Left colon (tissue), 2 donors: ENCODE measurements around the gene BABAM2. TPM values are rescaled to one million over a fixed set of nuclear protein-coding genes. Genes with fewer than 3 reads are reported as not detected.
"Not testable (repeated sequence)": the region's sequence is repeated elsewhere in the genome, so short reads cannot be mapped to it uniquely, and the experiment has no call there.

ENCODE experiments used
- ATAC-seq: fragments of 200-7000 bp; cut with Tn5 transposase; one replicate; pipeline ENCODE4 v1.9.1; 2020; ENCODE audit warnings: mild to moderate bottlenecking, moderate library complexity
- DNase-seq, 2 donors: peaks; one replicate each; pipeline ENCODE4 v3.0.0-alpha.2; 2020
- intact Hi-C, 2 donors: fragments of 100-400 bp; cut with DNase I in 1 of 2; cut with micrococcal nuclease in 1 of 2; formaldehyde crosslinking; loops; one replicate each; pipeline versions ENCODE4 v1.11.2 to v1.14.0; 2022; cut with DNase I, micrococcal nuclease
- total RNA-seq, 2 donors: library from RNA; stranded (reverse); fragmentation: NEBNext Ultra II Directional; extraction: Animal tissue kit (Norgen Biotek cat#: 25700); gene quantifications; one replicate each; pipeline ENCODE4 v1.2.1, GENCODE V29; 2021
- donor health status: DM: no; HTN: no; CAD: no.
- donor health status: DM: yes; HTN: yes; CAD: no.

The BABAM2 gene
- total RNA-seq, 2 donors from 2014 or later, result 35.3 to 39.3 TPM

DNA sequence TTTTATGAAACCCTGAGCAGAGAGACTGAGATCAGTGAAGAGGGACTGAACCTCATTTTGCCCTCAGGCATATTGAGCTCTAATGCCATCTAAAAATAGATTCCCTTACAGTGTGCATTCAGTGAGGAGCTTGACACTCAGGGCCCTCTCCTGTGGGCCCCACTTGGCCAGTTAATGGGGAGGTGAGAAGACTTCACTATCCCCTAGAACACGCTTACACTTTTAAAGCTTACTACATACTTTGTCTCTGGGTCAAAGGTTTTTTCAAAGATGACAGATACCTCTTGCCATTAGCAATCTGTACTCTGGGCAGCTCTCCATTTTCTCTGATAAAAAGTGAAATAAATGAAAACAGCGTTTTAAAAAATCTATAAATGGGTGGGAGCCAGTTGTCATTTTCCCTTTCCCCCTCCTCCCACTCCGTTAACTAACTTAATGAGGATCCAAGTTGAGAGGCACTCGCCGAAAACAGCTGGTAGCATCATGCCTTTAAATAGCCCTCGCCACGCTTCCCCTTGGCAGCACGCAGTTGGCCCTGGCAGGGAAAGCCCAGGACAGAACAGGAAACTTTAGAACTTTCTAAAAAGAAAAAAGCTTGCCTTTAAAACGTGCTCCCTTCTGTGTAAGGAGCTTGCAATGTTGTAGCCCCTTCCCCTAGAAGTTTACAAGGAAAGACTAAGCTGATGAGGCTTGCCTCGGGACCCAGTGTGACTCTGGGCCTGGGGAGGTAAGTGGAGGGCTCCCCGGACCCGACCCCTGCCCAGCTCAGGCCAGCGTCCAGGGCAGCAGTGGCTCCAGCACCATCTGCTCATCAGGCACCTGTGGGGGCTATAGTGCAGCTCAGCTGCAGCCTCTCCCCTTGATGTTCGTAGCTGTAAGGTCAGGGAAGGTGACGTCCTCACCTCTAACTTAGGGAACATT lies 443.3 kb downstream of the BABAM2 start:
- DNase-seq, result no peak
- intact Hi-C loops, result no loop called here
- ATAC-seq, result no peak

GRCh38 chr2:28334527-28334894 lies 444.0 kb downstream of the BABAM2 start:
- ATAC-seq (no peak), DNase-seq (no peak)
- intact Hi-C loops, result no loop called here

- intact Hi-C loops, ATAC-seq, DNase-seq: not testable (repeated sequence)
Observed at GRCh38 chr2:28335265-28335664, 444.7 kb downstream of the BABAM2 start.

GRCh38 chr2:28335666-28336065 lies 445.1 kb downstream of the BABAM2 start:
- intact Hi-C loops, result no loop called here
- ATAC-seq (no peak), DNase-seq (no peak)

- ATAC-seq (no peak), DNase-seq (no peak)
- intact Hi-C loops, result no loop called here
Observed at GRCh38 chr2:28336264-28336980, 445.9 kb downstream of the BABAM2 start.

GRCh38 chr2:28336982-28337627 lies 446.6 kb downstream of the BABAM2 start:
- intact Hi-C loops, result no loop called here
- DNase-seq (no peak), ATAC-seq (no peak)

DNA sequence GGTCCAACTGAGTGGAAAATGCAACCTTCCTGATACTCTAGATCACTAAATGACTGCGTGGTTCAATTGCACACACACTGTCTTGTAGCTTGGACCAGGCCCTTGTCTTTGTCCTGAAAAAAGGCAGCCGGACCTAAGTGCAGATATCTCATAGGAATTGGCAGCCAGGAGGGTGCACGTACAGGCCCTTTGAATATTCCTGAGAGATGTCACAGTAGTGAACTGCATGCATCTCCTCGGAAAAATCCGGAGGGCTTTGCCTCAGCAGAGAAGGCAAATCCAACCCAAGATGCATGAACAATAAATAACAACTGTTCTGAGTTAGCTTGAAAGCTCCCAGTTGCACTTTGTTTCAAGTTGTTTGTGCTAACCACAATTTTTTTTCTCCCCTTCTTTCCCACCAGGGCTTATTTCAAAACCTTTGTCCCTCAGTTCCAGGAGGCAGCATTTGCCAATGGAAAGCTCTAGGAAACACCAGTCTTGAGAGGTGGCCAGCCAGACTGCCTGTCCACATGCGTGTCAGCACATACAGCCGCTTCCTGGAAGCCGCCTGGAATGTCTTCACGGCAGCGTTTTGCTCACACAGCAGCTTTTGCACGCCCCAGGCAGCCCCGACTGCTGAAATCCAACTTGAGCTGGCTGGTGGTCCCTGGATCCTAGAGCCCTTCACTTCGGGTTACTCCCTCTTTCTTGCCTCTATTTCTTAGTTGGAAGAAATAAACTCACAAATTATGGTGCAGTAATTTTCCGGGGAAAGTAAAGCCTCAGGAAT lies 447.7 kb downstream of the BABAM2 start:
- ATAC-seq (no peak), DNase-seq (peak in 1 of 2 donors; percentile 61)
- intact Hi-C loops, result no loop called here

- intact Hi-C loops, result no loop called here
- ATAC-seq, result no peak
- DNase-seq, result no peak
Observed at GRCh38 chr2:28338831-28339321, 448.3 kb downstream of the BABAM2 start.

DNA sequence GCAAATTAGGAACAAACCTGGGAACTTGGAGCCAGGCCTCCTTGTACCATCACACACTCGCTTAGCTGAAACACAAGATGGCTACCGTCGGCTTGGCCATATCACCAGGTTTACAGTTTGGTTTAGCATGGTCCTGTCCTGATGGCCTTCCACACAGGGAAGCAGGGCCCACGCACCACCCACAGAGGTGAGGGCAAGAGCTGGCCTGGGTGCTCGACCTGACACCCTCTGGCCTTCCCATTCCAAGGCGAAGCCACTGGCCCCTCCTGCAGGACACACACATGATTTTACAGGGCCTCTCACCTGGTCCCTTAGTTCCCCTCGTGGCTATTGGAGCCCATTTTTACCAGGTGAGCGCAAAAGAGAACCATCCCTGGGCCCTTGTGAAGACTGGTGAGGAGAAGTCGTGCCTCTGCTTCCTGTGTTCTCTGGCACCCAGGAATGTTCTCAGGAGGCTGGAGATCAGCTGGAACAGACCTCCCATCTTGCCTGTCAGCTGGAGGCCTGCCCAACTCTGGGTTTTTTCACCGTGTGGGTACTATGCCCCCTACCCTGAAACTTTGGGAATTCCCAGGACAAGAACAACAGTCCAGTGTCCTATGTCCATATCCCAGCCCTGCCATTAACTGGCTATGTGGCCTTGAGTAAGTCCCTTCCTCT lies 449.1 kb downstream of the BABAM2 start:
- ATAC-seq, result no peak
- intact Hi-C loops, result no loop called here
- no peak for DNase-seq

- DNase-seq, result peak in 1 of 2 donors; percentile 25
- peak; percentile 35 for ATAC-seq
- intact Hi-C loops, result no loop called here
Observed at GRCh38 chr2:28340312-28341202, 450.0 kb downstream of the BABAM2 start.

GRCh38 chr2:28341208-28341891 lies 450.8 kb downstream of the BABAM2 start:
- intact Hi-C loops, result no loop called here
- peak; percentile 60 for ATAC-seq
- DNase-seq, result peak in 1 of 2 donors; percentile 26

GRCh38 chr2:28342081-28342967 lies 451.8 kb downstream of the BABAM2 start:
- intact Hi-C loops, result no loop called here
- no peak for ATAC-seq

DNA sequence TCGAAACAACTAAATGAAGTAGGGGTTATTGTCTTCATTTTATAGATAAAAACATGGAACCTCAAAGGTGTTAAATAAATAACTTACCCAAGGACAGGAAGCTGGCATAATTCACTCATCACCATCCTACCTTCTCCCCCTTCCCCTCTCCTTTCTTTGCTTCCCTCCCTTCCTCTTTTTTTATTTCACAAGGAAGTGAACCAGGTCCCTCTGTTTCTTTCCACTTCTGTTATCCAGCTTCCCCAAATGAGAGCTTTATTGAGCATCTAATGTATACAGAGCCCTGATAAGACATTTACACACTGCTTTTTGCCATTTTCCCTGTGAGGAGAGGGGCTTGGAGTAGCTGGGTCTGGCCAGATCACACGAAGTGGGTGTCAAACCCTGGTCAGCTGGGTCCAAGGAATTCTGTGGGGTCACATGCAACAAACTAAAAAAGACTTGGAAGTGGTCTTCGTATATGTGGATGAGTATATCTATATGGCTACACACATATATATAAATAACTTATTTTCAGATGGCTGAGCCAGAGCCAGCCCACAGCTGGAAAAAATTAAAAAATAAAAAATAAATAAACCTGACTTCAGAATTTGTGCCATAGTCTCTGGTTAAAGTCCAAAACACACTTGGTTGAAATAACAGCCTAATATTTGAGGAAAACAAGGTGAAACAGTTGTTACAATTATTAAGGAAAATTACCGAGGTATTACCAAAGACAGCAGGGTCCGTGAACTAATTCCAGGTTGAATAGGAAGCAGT lies 452.8 kb downstream of the BABAM2 start:
- no peak for DNase-seq
- peak; percentile 23 for ATAC-seq
- intact Hi-C loops, result no loop called here

More at GRCh38 chr2:28342081-28342967, 451.8 kb downstream of the BABAM2 start:
- DNase-seq, result peak; percentile 44 to 49

GRCh38 chr2:28343971-28344715 lies 453.6 kb downstream of the BABAM2 start:
- ATAC-seq, result no peak
- intact Hi-C loops, result no loop called here
- peak in 1 of 2 donors; percentile 17 for DNase-seq
